DMS 273 treated with DMSO at 0.1 percent for 48 hours (cell line): ENCODE measurements around the gene ZNF385B.
"Not testable (repeated sequence)": the region's sequence is repeated elsewhere in the genome, so short reads cannot be mapped to it uniquely, and the experiment has no call there.

Experiments used
- DNase-seq: peaks from one replicate; lab custom pipeline; 2025; lab: John Stamatoyannopoulos, UW

The ZNF385B gene

DNA sequence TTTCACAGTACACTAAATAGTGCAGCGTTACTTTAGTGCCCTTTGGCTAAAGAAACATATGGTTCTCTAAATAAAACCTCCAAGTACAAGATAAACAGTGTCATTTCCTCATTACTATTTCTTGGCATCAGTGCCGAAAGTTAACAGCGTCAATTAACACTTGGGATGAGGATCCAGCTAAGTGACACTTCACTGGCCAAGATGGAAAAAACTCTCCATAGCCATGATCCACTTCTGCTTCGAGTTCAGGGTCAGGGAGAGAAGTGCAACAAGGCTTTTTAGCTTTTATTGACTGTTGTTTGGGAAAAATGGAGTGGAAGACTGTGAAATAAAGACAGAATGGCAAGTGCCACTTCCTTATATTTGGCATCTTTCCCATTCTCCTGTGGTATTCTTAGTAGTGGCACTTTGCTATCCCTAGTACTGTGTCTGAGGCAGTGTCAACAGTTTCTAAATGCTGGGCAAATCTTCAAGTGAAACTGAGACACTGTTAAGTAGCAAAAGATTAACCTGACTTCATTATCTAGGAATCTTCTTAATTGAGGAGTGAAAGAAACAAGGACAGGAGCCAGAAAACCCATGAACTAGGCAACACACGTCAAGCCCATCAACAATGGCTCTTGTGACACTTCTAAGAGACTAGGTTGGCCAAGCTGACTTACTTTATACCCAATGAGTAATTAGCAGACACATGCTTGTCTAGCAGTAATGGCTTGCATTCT lies 374.2 kb downstream of the ZNF385B start:
- no peak for DNase-seq

DNA sequence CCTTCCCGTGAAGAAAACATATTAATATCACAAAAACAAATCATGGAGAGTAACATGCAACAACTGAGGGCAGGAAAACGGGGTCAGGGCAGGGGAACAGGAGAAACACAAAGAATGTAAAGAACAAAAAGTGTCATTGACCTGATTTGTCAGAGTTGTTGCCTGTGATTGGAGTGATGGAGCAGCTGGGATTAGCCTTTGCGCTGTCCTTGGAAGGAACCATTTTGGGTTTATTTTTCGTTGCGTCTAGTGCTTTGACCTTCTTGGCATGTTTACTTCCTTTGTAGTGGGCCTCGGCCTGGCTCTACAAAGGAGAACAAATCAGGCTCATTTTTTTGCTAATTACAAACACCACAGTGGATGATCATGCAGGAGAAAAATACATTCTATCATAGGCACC lies 378.3 kb downstream of the ZNF385B start:
- DNase-seq = no peak

- no peak for DNase-seq
Measured at GRCh38 chr2:179479947-179480346, 381.5 kb downstream of the ZNF385B start.

GRCh38 chr2:179478771-179479170 lies 382.6 kb downstream of the ZNF385B start:
- no peak for DNase-seq

- no peak for DNase-seq
Measured at GRCh38 chr2:179470992-179471391, 390.4 kb downstream of the ZNF385B start.

DNA sequence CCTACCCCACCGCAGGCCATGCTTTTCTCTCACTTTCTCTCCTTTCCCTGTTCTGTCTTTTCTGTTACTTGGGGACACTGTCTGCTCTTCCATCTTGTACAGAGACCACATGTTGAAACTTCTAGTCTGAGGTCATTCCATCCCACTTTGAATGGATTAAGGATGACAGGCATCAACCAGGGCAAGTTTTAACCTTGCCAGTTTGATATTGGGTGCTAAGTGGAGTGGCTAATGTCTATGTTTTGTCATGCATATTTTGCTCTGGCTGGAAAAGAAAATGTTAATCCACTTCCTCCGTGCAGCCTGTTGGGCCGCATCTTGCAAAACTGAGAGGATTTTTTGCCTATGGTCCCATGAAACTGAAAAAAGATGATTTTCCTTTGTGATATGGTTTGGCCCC lies 391.3 kb downstream of the ZNF385B start:
- DNase-seq = no peak

GRCh38 chr2:179467960-179468359 lies 393.5 kb downstream of the ZNF385B start:
- DNase-seq = no peak

DNA sequence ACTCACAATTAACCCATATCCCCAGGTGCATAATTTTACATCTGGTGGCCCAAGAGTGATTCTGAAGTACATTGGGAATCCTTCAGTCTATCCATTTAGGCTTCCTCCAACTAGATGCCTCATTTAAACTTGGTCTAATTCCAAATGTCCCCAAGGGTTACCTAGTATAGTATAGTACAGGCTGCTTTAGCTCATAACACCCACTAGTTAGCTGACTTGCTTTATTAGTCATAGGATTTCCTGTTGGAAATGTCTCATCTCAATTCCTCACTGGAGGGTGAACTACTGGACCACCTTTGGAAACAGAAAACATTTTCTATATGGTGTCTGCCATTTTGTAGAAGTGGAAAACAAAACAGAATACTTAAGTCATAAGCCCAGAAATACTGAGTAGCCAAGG lies 394.3 kb downstream of the ZNF385B start:
- DNase-seq = no peak

- no peak for DNase-seq
Measured at GRCh38 chr2:179461420-179461819, 400.0 kb downstream of the ZNF385B start.

GRCh38 chr2:179460181-179460929 lies 401.1 kb downstream of the ZNF385B start:
- DNase-seq = no peak

GRCh38 chr2:179458113-179458512 lies 403.3 kb downstream of the ZNF385B start:
- DNase-seq = not testable (repeated sequence)

GRCh38 chr2:179455824-179456223 lies 405.6 kb downstream of the ZNF385B start:
- no peak for DNase-seq

DNA sequence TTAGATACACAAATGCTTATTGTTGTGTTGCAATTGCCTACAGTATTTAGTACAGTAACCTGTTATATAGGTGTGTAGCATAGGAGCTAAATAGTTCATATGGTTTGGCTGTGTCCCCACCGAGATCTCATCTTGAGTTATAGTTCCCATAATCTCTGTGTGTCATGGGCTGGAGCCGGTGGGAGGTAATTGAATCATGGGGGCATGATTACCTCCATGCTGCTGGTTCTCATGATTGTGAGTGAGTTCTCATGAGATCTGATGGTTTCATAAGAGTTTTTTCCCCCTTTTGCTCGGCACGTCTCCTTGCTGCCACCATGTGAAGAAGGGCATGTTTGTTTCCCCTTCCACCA lies 406.3 kb downstream of the ZNF385B start:
- no peak for DNase-seq

- no peak for DNase-seq
Measured at GRCh38 chr2:179454443-179455171, 406.8 kb downstream of the ZNF385B start.

GRCh38 chr2:179449010-179449409 lies 412.4 kb downstream of the ZNF385B start:
- no peak for DNase-seq

DNA sequence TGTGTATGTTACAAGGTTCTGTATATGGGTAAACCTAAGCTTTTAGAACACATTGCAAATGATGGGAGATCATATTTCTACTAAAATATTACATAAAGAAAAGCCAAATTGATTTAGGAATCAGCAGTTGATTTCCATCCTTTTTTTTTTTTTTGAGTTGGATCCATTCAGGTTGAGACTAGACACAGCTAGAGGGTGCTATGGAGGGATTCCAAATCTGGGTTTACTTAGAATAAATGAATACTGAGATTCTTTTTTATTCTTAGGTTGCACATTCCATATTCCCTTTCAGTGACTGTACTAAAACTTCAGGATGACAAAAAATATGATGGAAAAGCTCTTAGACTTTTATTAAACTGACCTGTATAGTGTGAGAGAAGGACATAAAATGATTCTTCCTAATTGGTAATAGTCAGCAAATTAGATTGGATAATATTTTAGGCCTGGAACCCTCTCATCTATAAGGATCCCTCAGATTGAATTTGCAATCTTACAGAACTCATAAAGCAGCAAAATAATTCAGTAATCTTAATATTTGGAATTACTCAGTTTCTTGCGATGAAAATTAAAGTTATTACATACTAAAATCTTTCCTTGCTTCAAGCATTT lies 413.5 kb downstream of the ZNF385B start:
- DNase-seq = no peak

- DNase-seq = no peak
Measured at GRCh38 chr2:179447421-179447820, 414.0 kb downstream of the ZNF385B start.

- DNase-seq = no peak
Measured at GRCh38 chr2:179446476-179447141, 414.8 kb downstream of the ZNF385B start.

DNA sequence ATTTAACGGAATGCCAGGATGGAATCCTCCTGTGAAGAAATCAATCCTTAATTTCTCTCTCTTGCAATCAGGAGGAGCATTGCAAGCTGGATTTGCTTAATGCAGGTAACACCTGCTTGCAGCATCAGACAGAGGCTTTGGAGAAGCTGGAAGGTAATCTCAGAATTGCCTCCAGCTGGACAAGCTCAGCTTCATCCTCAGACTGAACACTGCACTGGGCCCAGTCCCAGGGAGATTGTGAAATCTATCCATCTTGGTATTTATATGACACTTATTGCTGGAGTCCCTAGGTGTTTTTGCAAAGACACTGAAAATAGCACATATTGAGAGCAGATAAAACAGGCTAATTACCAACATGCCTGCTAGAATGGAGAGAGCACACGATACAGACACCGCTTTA lies 417.4 kb downstream of the ZNF385B start:
- DNase-seq = no peak

DNA sequence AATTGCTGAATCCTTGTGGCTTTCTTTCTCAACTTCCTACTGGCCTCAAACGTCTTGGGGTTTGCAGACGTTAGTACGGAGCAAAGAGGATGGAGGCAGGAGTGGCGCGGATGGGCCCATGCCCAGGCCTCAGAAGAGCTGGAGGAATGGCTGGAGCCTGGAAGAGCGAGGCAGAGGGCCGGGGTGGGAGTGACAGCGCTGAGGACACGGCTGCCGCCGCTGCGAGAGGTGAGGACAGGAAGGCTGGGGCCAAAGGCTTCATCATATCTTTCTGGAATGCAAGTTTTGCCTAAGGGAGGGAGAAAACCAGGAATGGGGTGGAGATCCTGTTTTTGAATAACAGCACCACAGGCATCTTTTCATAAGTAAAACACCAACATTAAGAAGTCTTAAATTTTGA lies 418.2 kb downstream of the ZNF385B start:
- DNase-seq = no peak

GRCh38 chr2:179442206-179442605 lies 419.2 kb downstream of the ZNF385B start:
- DNase-seq = no peak

- no peak for DNase-seq
Measured at GRCh38 chr2:179441551-179441950, 419.9 kb downstream of the ZNF385B start.
